Endothelial cell of umbilical vein (primary cell): ENCODE results near the gene AMER2. TPM values are rescaled to one million over a fixed set of nuclear protein-coding genes. Genes with fewer than 3 reads are reported as not detected.

Source experiments
- BruUV-seq: library from RNA; stranded (reverse); fragments of 400-500 nt; replicated peaks from 2 replicates; lab custom pipeline; 2021; lab: Mats Ljungman, UMichigan
- CTCF ChIA-PET: fragments of 300-600, 350-600 bp; sonication (Branson Sonifier 250); formaldehyde crosslinking; loops from one replicate; lab custom pipeline; 2021; ENCODE audit warnings: antibody characterized with exemption, inconsistent platforms; lab: Charles Lee
- POLR2A ChIA-PET: fragments of 300-600, 350-600 bp; sonication (Branson Sonifier 250); formaldehyde crosslinking; loops from one replicate; lab custom pipeline; 2021; ENCODE audit warnings: antibody characterized with exemption, inconsistent platforms; lab: Charles Lee
- DNase-seq: peaks from one replicate; pipeline ENCODE4 v3.0.0-alpha.2; 2011; ENCODE audit warnings: low read depth, low spot score
- FAIRE-seq: peaks from 2 replicates; lab custom pipeline; 2011; peaks lifted over from hg19 to GRCh38; lab: Jason Lieb, UNC
- H2AFZ ChIP-seq: 2 replicates; pipeline ENCODE4 v1.6.0; 2012; ENCODE audit warnings: low read depth, low read length, control low read depth, inconsistent platforms
- H3K27ac ChIP-seq: 2 replicates; pipeline ENCODE4 v1.5.1; 2011; ENCODE audit warnings: low read depth, mild to moderate bottlenecking, control low read depth, low read length, moderate library complexity; ENCODE audit not compliant: insufficient read depth
- H3K27me3 ChIP-seq, 2 experiments: 2 replicates each; pipeline versions ENCODE4 v1.6.0 to v1.6.1; 2011; ENCODE audit warnings: low read length in 2 of 2, mixed read lengths in 1 of 2; ENCODE audit not compliant: control insufficient read depth in 2 of 2, insufficient read depth in 2 of 2
- H3K36me3 ChIP-seq, 2 experiments: 2 replicates in 1 of 2; 3 replicates in 1 of 2; pipeline ENCODE4 v1.5.1; 2011; ENCODE audit warnings: low read length in 2 of 2, mild to moderate bottlenecking in 1 of 2, moderate library complexity in 1 of 2; ENCODE audit not compliant: control insufficient read depth in 2 of 2, insufficient read depth in 2 of 2; ENCODE audit errors: extremely low read depth in 1 of 2
- H3K4me1 ChIP-seq: 3 replicates; pipeline ENCODE4 v1.5.1; 2011; ENCODE audit warnings: mild to moderate bottlenecking, low read length; ENCODE audit not compliant: control insufficient read depth, insufficient read depth; ENCODE audit errors: extremely low read depth
- H3K4me2 ChIP-seq: 2 replicates; pipeline ENCODE4 v1.6.1; 2011; ENCODE audit warnings: low read length, control low read depth, mixed read lengths; ENCODE audit not compliant: insufficient read depth
- H3K4me3 ChIP-seq, 3 experiments: fragments of 200-600 bp in 1 of 3; sonication (generic), shearing (Covaris generic) in 1 of 3; replicated peaks in 1 of 3; 2 replicates each; pipeline ENCODE4 v1.5.1; 2011 to 2016; ENCODE audit warnings: control low read depth in 3 of 3, low read length in 3 of 3, mild to moderate bottlenecking in 2 of 3, inconsistent platforms in 1 of 3, low read depth in 1 of 3, moderate library complexity in 1 of 3; ENCODE audit not compliant: insufficient read depth in 1 of 3
- H3K79me2 ChIP-seq: 2 replicates; pipeline ENCODE4 v1.6.0; 2012; ENCODE audit warnings: low read length, inconsistent platforms; ENCODE audit not compliant: control insufficient read depth, insufficient read depth
- H3K9ac ChIP-seq: replicated peaks from 2 replicates; pipeline ENCODE3; 2011; ENCODE audit warnings: low read length, control low read depth; ENCODE audit not compliant: insufficient read depth; ENCODE audit errors: extremely low read depth
- H3K9me1 ChIP-seq: replicated peaks from 3 replicates; pipeline ENCODE4 v1.6.0; 2011; ENCODE audit warnings: mild to moderate bottlenecking, low read length; ENCODE audit not compliant: control insufficient read depth, insufficient read depth; ENCODE audit errors: extremely low read depth
- H3K9me3 ChIP-seq: replicated peaks from 2 replicates; pipeline ENCODE4 v1.5.1; 2012; ENCODE audit warnings: low read length, inconsistent platforms; ENCODE audit not compliant: control insufficient read depth, insufficient read depth
- H4K20me1 ChIP-seq: replicated peaks from 2 replicates; pipeline ENCODE3; 2011; ENCODE audit warnings: mild to moderate bottlenecking, low read length; ENCODE audit not compliant: control insufficient read depth, insufficient read depth; ENCODE audit errors: extremely low read depth
- CTCF ChIP-seq, 2 donors: IDR thresholded peaks; 1 replicate in 1 of 2; 2 replicates in 1 of 2; pipeline ENCODE4 v1.5.1; 2011; ENCODE audit warnings: low read length in 2 of 2, mild to moderate bottlenecking in 2 of 2, moderate library complexity in 2 of 2, control low read depth in 1 of 2, inconsistent platforms in 1 of 2, low read depth in 1 of 2; ENCODE audit not compliant: insufficient read depth in 1 of 2; ENCODE audit errors: extremely low read depth in 1 of 2
- EZH2 ChIP-seq: IDR thresholded peaks from 2 replicates; pipeline ENCODE4 v1.6.1; 2012; ENCODE audit warnings: borderline replicate concordance, low read depth, mild to moderate bottlenecking, moderate library complexity, low read length, inconsistent platforms; ENCODE audit not compliant: severe bottlenecking
- FOS ChIP-seq: IDR thresholded peaks from 2 replicates; pipeline ENCODE4 v1.6.1; 2011; ENCODE audit warnings: mild to moderate bottlenecking, low read length, moderate library complexity, borderline replicate concordance; ENCODE audit not compliant: insufficient read depth
- GATA2 ChIP-seq: IDR thresholded peaks from 2 replicates; pipeline ENCODE4 v1.7.0; 2011; ENCODE audit warnings: low read depth, mild to moderate bottlenecking, moderate library complexity, mixed read lengths, low read length; ENCODE audit not compliant: insufficient read length, insufficient read depth
- JUN ChIP-seq: IDR thresholded peaks from 2 replicates; pipeline ENCODE4 v1.6.1; 2011; ENCODE audit warnings: borderline replicate concordance, low read depth; ENCODE audit not compliant: insufficient read length, insufficient read depth
- MYC ChIP-seq: IDR thresholded peaks from one replicate; pipeline ENCODE4 v1.6.1; 2011; ENCODE audit warnings: mild to moderate bottlenecking, low read depth, low read length
- POLR2A ChIP-seq: IDR thresholded peaks from 2 replicates; pipeline ENCODE4 v1.6.1; 2012; ENCODE audit warnings: low read depth, mild to moderate bottlenecking, control low read depth, low read length
- POLR2AphosphoS5 ChIP-seq: IDR thresholded peaks from 2 replicates; pipeline ENCODE4 v1.6.1; 2012; ENCODE audit warnings: low read depth, mild to moderate bottlenecking, control low read depth, low read length, moderate library complexity; ENCODE audit not compliant: insufficient read depth
- dilution Hi-C: fragments of 300-500 bp; cut with MboI; formaldehyde crosslinking; loops from one replicate; pipeline ENCODE4 v1.15.0; 2019; ENCODE audit warnings: low sequenced_read_pairs; ENCODE audit not compliant: extremely low pct_ligation_motif_present
- intact Hi-C: fragments of 100-400 bp; cut with micrococcal nuclease; formaldehyde crosslinking; loops from one replicate; pipeline ENCODE4 v1.10.0; 2022
- polyA plus RNA-seq, 4 experiments: library from polyadenylated mRNA; depleted of rRNA in 3 of 4; stranded (reverse) in 3 of 4; unstranded in 1 of 4; fragments of >200 nt; gene quantifications; 2 replicates each; pipeline versions ENCODE4 v1.2.1 to v1.2.3, GENCODE V29; 2011 to 2012; ENCODE audit warnings: missing spikeins in 1 of 4
- total RNA-seq: library from RNA; stranded (reverse); gene quantifications from 2 replicates; pipeline ENCODE4 v1.2.3, GENCODE V29; 2021
- TF ChIP-seq, protein P1 (sequence below): IDR thresholded peaks from 2 replicates; pipeline ENCODE4 v1.6.1; 2011; ENCODE audit not compliant: insufficient read depth, insufficient read length

AMER2 gene
- total and polyA plus RNA-seq, 2 donors (not counting 3 experiments of a cell fraction or from before 2014, with no cell fraction given): not detected

- Histone ChIP-seq H3K4me2 (no peak overlapping the region), H3K79me2 (no peaks in the 10 kb centered on the region), H3K9me1 (no peaks in the 10 kb centered on the region), H2AFZ (no peak overlapping the region), H3K27ac (no peak overlapping the region), H3K4me1 (no peaks in the 10 kb centered on the region), H3K27me3 (peaks cover 1 to 2% of the 10 kb centered on the region in 2 experiments), H3K4me3 (no peak overlapping the region), H4K20me1 (no peaks in the 10 kb centered on the region), H3K36me3 (no peaks in the 10 kb centered on the region), H3K9ac (no peak overlapping the region), H3K9me3 (no peaks in the 10 kb centered on the region)
- dilution Hi-C loops (no loop called here), intact Hi-C loops (no loop called here)
- no TSS peak for BruUV-seq
- DNase-seq: no peak
- FAIRE-seq: no peak
- CTCF ChIA-PET: no interaction called here
- TF ChIP-seq, protein P1, sequence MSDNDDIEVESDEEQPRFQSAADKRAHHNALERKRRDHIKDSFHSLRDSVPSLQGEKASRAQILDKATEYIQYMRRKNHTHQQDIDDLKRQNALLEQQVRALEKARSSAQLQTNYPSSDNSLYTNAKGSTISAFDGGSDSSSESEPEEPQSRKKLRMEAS: no peak
- TF ChIP-seq JUN (no peak), FOS (no peak), GATA2 (no peak), EZH2 (no peak), POLR2A (no peak), CTCF (IDR thresholded peaks at IDR 0.05; ENCODE audit: extremely low read depth in 1 of 2, insufficient read depth in 1 of 2, low read depth in 1 of 2, low read length in 2 of 2) (no peak), POLR2AphosphoS5 (no peak), MYC (no peak)
- POLR2A ChIA-PET: no interaction called here
Observed at GRCh38 chr13:25118378-25118905, 53.6 kb downstream of the AMER2 start.
